Heart right ventricle (tissue), 16 donors: ENCODE data around the gene GPN1. TPM values are rescaled to one million over a fixed set of nuclear protein-coding genes. Genes with fewer than 3 reads are reported as not detected.
"Not testable (repeated sequence)": the region's sequence is repeated elsewhere in the genome, so short reads cannot be mapped to it uniquely, and the experiment has no call there.

Experiments used
- ATAC-seq, 8 donors: fragments of 200-7000 bp; cut with Tn5 transposase; one replicate each; pipeline ENCODE4 v1.9.1; 2020; ENCODE audit warnings: mild to moderate bottlenecking in 8 of 8, moderate library complexity in 8 of 8, moderate number of reproducible peaks in 1 of 8
- DNase-seq, 2 donors: peaks; one replicate each; pipeline ENCODE4 v3.0.0-alpha.2; 2020
- H3K27ac ChIP-seq, 10 donors: fragments of 200-600 bp; sonication (generic) in 2 of 10; one replicate each; pipeline versions ENCODE4 v1.5.0 to v1.8.0; 2020 to 2022; ENCODE audit warnings: mild to moderate bottlenecking in 3 of 10
- H3K27me3 ChIP-seq, 7 donors: fragments of 200-600 bp; one replicate each; pipeline ENCODE4 v1.8.0; 2021 to 2022; ENCODE audit warnings: mild to moderate bottlenecking in 2 of 7
- H3K36me3 ChIP-seq, 9 donors: fragments of 200-600 bp; sonication (generic) in 1 of 9; one replicate each; pipeline versions ENCODE4 v1.5.0 to v1.8.0; 2020 to 2022; ENCODE audit warnings: mild to moderate bottlenecking in 2 of 9
- H3K4me1 ChIP-seq, 9 donors: fragments of 200-600 bp; sonication (generic) in 1 of 9; one replicate each; pipeline versions ENCODE4 v1.5.0 to v1.8.0; 2020 to 2022; ENCODE audit warnings: mild to moderate bottlenecking in 4 of 9
- H3K4me3 ChIP-seq, 10 donors: fragments of 200-600 bp; sonication (generic) in 2 of 10; one replicate each; pipeline versions ENCODE4 v1.5.0 to v1.8.0; 2020 to 2022; ENCODE audit warnings: mild to moderate bottlenecking in 7 of 10, moderate library complexity in 2 of 10
- H3K9me3 ChIP-seq, 11 donors: fragments of 200-600 bp in 10 of 11; sonication (generic) in 2 of 11; one replicate each; pipeline versions ENCODE4 v1.5.0 to v1.8.0; 2013 to 2022; ENCODE audit warnings: mild to moderate bottlenecking in 2 of 11, control low read depth in 1 of 11, moderate library complexity in 1 of 11
- CTCF ChIP-seq, 9 donors: fragments of 200-600 bp; sonication (generic) in 2 of 9; IDR thresholded peaks; one replicate each; pipeline versions ENCODE4 v1.5.0 to v1.8.0; 2021 to 2022; ENCODE audit warnings: antibody characterized with exemption in 9 of 9, mild to moderate bottlenecking in 5 of 9, moderate library complexity in 1 of 9
- WGBS, 2 donors: extraction: QIAGEN DNeasy Blood & Tissue Kit; methylation state at CpG; one replicate each; pipeline ENCODE4 v1.1.7; 2013; ENCODE audit warnings: inconsistent platforms in 1 of 2; 5-methylcytosine and 5-hydroxymethylcytosine counted together
- intact Hi-C, 10 donors: fragments of 100-400 bp; cut with DNase I; formaldehyde crosslinking; loops; one replicate each; pipeline versions ENCODE4 v1.11.1 to v1.14.2; 2022
- polyA plus RNA-seq, 2 donors: library from polyadenylated mRNA; stranded (reverse); fragments of 200-250 nt; gene quantifications; one replicate each; pipeline ENCODE4 v1.2.3, GENCODE V29; 2013
- total RNA-seq, 10 donors: library from RNA; stranded (reverse); fragmentation: NEBNext Ultra II Directional in 3 of 10; extraction: Animal tissue kit (Norgen Biotek cat#: 25700) in 3 of 10; gene quantifications; one replicate each; pipeline versions ENCODE4 v1.2.1 to v1.2.4, GENCODE V29; 2021 to 2023
- donor health status: Arrhythmogenic right ventricular cardiomyopathy.
- donor health status: ischemic (EF 13 %, LVEDD 7.1; RV severe dilation, severe dysfunction).
- donor health status: healthy with polysubstance abuse.
- donor health status: DM: no; HTN: yes; CAD: no.
- donor health status: DM: no; HTN: no; CAD: no.
- donor health status: ischemic (EF 25% LVEDD 6.9; RV normal size, moderate dysfunction).
- donor health status: ischemic (EF 25% LVEDD 5.7; RV mildly dilated, moderate dysfunction).
- donor health status: healthy.
- donor health status: DM: yes; HTN: yes; CAD: no.
- donor health status: Ischemic cardiomyopathy.
- donor health status: ischemic (EF 35%, LVEDD 5.7; RV mildly dilated, moderate dysfunction).
- donor health status: nonischemic (EF 11% LVEDD 7.7; RV severe dilation, severe dysfunction).
- donor health status: DM: yes; HTN: yes; CAD: no.
- donor health status: PGD.
- donor health status: ischemic (EF 29% LVEDD 5.4; RV normal size, mild dysfunction).
- donor health status: nonischemic (EF 23%, LVEDD 6.1; RV moderate dilation, normal function).

GPN1 gene
- total and polyA plus RNA-seq, 12 donors, result 6.5 to 25.6 (median 19.7) TPM

GRCh38 chr2:27627963-27628766 lies 685 bp upstream of the GPN1 start:
- intact Hi-C loops, result loop anchor here in 2 of 10 donors (10.0 kb wide), 2 partner anchors 133 to 223 kb away; partner anchors contain the start of genes FNDC4 (in 2 of the 2), GCKR (in 2 of the 2) and PPM1G (in 1 of the 2)
- no peak for TF ChIP-seq CTCF (IDR thresholded peaks at IDR 0.05)
- WGBS, 2 donors, result 4 to 6% methylated on average over 19 to 20 of the region's 21 CpGs
- Histone ChIP-seq H3K4me3 (peak overlapping the region; percentile 47 to 90 (median 76)), H3K27ac (peak overlapping the region in 9 of 10 donors; percentile 49 to 91 (median 79)), H3K36me3 (peaks cover 0 to 47% (median 22%) of the 10 kb centered on the region in 9 donors), H3K9me3 (no peaks in the 10 kb centered on the region), H3K27me3 (no peaks in the 10 kb centered on the region), H3K4me1 (peaks cover 4 to 43% (median 30%) of the 10 kb centered on the region in 9 donors)
- DNase-seq, result no peak
- ATAC-seq, result peak; percentile 34 to 77 (median 73)

GRCh38 chr2:27630257-27630656 lies 1.4 kb downstream of the GPN1 start:
- H3K4me1 ChIP-seq, result peaks cover 4 to 43% (median 30%) of the 10 kb centered on the region in 9 donors
- H3K27me3 ChIP-seq, ATAC-seq, DNase-seq, H3K27ac ChIP-seq, H3K9me3 ChIP-seq, intact Hi-C loops: not testable (repeated sequence)
- 98 to 99% methylated on average over 2 of the region's 2 CpGs for WGBS, 2 donors
- peaks cover 0 to 51% (median 29%) of the 10 kb centered on the region in 9 donors for H3K36me3 ChIP-seq
- H3K4me3 ChIP-seq, result peak overlapping the region in 1 of 10 donors; percentile 79

GRCh38 chr2:27634291-27634690 lies 5.4 kb downstream of the GPN1 start:
- Histone ChIP-seq H3K4me3 (no peak overlapping the region), H3K27ac (no peak overlapping the region), H3K9me3 (no peaks in the 10 kb centered on the region), H3K4me1 (peaks cover 4 to 16% (median 9%) of the 10 kb centered on the region in 9 donors), H3K36me3 (peaks cover 0 to 91% (median 55%) of the 10 kb centered on the region in 9 donors), H3K27me3 (no peaks in the 10 kb centered on the region)
- intact Hi-C loops, result no loop called here
- DNase-seq (no peak), ATAC-seq (no peak)
- TF ChIP-seq CTCF (IDR thresholded peaks at IDR 0.05), result no peak
- 97% methylated on average over 2 of the region's 2 CpGs for WGBS, 2 donors

GRCh38 chr2:27636766-27637165 lies 7.9 kb downstream of the GPN1 start:
- Histone ChIP-seq H3K27me3 (no peaks in the 10 kb centered on the region), H3K36me3 (peaks cover 0 to 100% (median 58%) of the 10 kb centered on the region in 9 donors), H3K27ac (no peak overlapping the region), H3K4me1 (no peaks in the 10 kb centered on the region), H3K9me3 (no peaks in the 10 kb centered on the region), H3K4me3 (no peak overlapping the region)
- WGBS, 2 donors, result 93 to 96% methylated on average over 5 of the region's 5 CpGs
- intact Hi-C loops, result no loop called here
- DNase-seq (no peak), ATAC-seq (no peak)
- no peak for TF ChIP-seq CTCF (IDR thresholded peaks at IDR 0.05)
